H1 (cell line): ENCODE results near the gene PIGK. TPM values are rescaled to one million over a fixed set of nuclear protein-coding genes. Genes with fewer than 3 reads are reported as not detected.

Source experiments
- CTCF ChIA-PET: fragments of 300-600 bp; sonication (Branson Sonifier 250); formaldehyde crosslinking; loops from one replicate; lab custom pipeline; 2021; ENCODE audit not compliant: partially characterized antibody; lab: Charles Lee
- POLR2A ChIA-PET: fragments of 300-600 bp; sonication (Branson Sonifier 250); formaldehyde crosslinking; loops from one replicate; lab custom pipeline; 2021; ENCODE audit warnings: inconsistent platforms; ENCODE audit not compliant: partially characterized antibody; lab: Charles Lee
- DNase-seq, 2 experiments: peaks; one replicate each; pipeline versions ENCODE4 v3.0.0 to v3.0.0-alpha.2; 2010 to 2022; ENCODE audit warnings: low spot score in 2 of 2, low read depth in 1 of 2, mixed read lengths in 1 of 2
- FAIRE-seq: peaks from 2 replicates; lab custom pipeline; 2011; peaks lifted over from hg19 to GRCh38; lab: Jason Lieb, UNC
- H2AFZ ChIP-seq: 2 replicates; pipeline ENCODE4 v1.8.1; 2012; ENCODE audit warnings: low read length, inconsistent platforms
- H2AK5ac ChIP-seq: 2 replicates; pipeline ENCODE4 v1.6.1; 2013; ENCODE audit warnings: low read depth, low read length
- H2BK120ac ChIP-seq: replicated peaks from 2 replicates; pipeline ENCODE3; 2013; ENCODE audit warnings: low read depth, low read length, inconsistent platforms
- H2BK12ac ChIP-seq: 2 replicates; pipeline ENCODE4 v1.6.1; 2013; ENCODE audit warnings: low read depth, low read length
- H2BK15ac ChIP-seq: 2 replicates; pipeline ENCODE4 v1.6.1; 2013; ENCODE audit warnings: low read length
- H2BK20ac ChIP-seq: 2 replicates; pipeline ENCODE4 v1.6.1; 2013; ENCODE audit warnings: low read length
- H2BK5ac ChIP-seq: 2 replicates; pipeline ENCODE4 v1.6.1; 2013; ENCODE audit warnings: low read depth, low read length
- H3K14ac ChIP-seq: 2 replicates; pipeline ENCODE4 v1.6.1; 2013; ENCODE audit warnings: inconsistent platforms; ENCODE audit not compliant: insufficient read length
- H3K18ac ChIP-seq: 2 replicates; pipeline ENCODE4 v1.6.1; 2013; ENCODE audit warnings: low read length; ENCODE audit errors: extremely low read depth
- H3K23ac ChIP-seq: 2 replicates; pipeline ENCODE4 v1.6.1; 2013; ENCODE audit warnings: inconsistent platforms; ENCODE audit not compliant: insufficient read length
- H3K23me2 ChIP-seq: 2 replicates; pipeline ENCODE4 v1.6.1; 2013; ENCODE audit warnings: low read depth, low read length
- H3K27ac ChIP-seq: 2 replicates; pipeline ENCODE4 v1.6.1; 2011; ENCODE audit warnings: low read depth, low read length, inconsistent platforms
- H3K27me3 ChIP-seq, 4 experiments: replicated peaks in 1 of 4; 1 replicate in 1 of 4; 2 replicates in 3 of 4; pipeline versions ENCODE4 v1.6.1 to v1.8.1; 2011 to 2013; ENCODE audit warnings: low read length in 3 of 4, mild to moderate bottlenecking in 3 of 4, inconsistent platforms in 2 of 4, mixed read lengths in 2 of 4, moderate library complexity in 1 of 4; ENCODE audit not compliant: control insufficient read depth in 3 of 4, insufficient read depth in 3 of 4; ENCODE audit errors: extremely low read depth in 1 of 4
- H3K36me3 ChIP-seq, 4 experiments: 2 replicates each; pipeline versions ENCODE4 v1.6.1 to v1.8.1; 2011 to 2013; ENCODE audit warnings: mild to moderate bottlenecking in 4 of 4, low read length in 3 of 4, moderate library complexity in 2 of 4, control low read depth in 1 of 4, inconsistent platforms in 1 of 4; ENCODE audit not compliant: insufficient read depth in 4 of 4, control insufficient read depth in 2 of 4
- H3K4ac ChIP-seq: replicated peaks from 2 replicates; pipeline ENCODE3; 2013; ENCODE audit warnings: low read length, low read depth, mixed read lengths, inconsistent platforms; ENCODE audit not compliant: insufficient read length
- H3K4me1 ChIP-seq, 4 experiments: replicated peaks in 1 of 4; 1 replicate in 1 of 4; 2 replicates in 3 of 4; pipeline versions ENCODE4 v1.6.1 to v1.8.1; 2011 to 2013; ENCODE audit warnings: low read length in 3 of 4, inconsistent platforms in 2 of 4, mixed read lengths in 1 of 4; ENCODE audit not compliant: insufficient read depth in 4 of 4, control insufficient read depth in 3 of 4
- H3K4me2 ChIP-seq, 2 experiments: 2 replicates each; pipeline versions ENCODE4 v1.6.1 to v1.8.1; 2011 to 2013; ENCODE audit warnings: low read depth in 2 of 2, low read length in 2 of 2, control low read depth in 1 of 2, inconsistent platforms in 1 of 2, mild to moderate bottlenecking in 1 of 2; ENCODE audit not compliant: insufficient read depth in 1 of 2
- H3K4me3 ChIP-seq, 4 experiments: fragments of 200-600, 300-600 bp in 1 of 4; sonication (generic), shearing (Covaris generic), sonication (Bioruptor Twin) in 1 of 4; 2 replicates each; pipeline versions ENCODE4 v1.5.1 to v1.8.1; 2011 to 2016; ENCODE audit warnings: low read length in 4 of 4, low read depth in 3 of 4, control low read depth in 2 of 4, inconsistent platforms in 2 of 4, mild to moderate bottlenecking in 2 of 4, mixed read lengths in 1 of 4, moderate library complexity in 1 of 4; ENCODE audit not compliant: insufficient read depth in 2 of 4; ENCODE audit errors: extremely low read depth in 1 of 4
- H3K56ac ChIP-seq: replicated peaks from 2 replicates; pipeline ENCODE3; 2013; ENCODE audit warnings: low read depth, mild to moderate bottlenecking, mixed read lengths, low read length, inconsistent platforms; ENCODE audit not compliant: insufficient read length
- H3K79me1 ChIP-seq: 2 replicates; pipeline ENCODE4 v1.6.1; 2013; ENCODE audit warnings: low read depth, low read length, control low read depth
- H3K79me2 ChIP-seq, 2 experiments: 2 replicates each; pipeline versions ENCODE4 v1.6.1 to v1.8.1; 2012 to 2013; ENCODE audit warnings: low read length in 2 of 2, mild to moderate bottlenecking in 2 of 2, inconsistent platforms in 1 of 2; ENCODE audit not compliant: insufficient read depth in 2 of 2, control insufficient read depth in 1 of 2
- H3K9ac ChIP-seq, 4 experiments: replicated peaks in 1 of 4; 1 replicate in 1 of 4; 2 replicates in 3 of 4; pipeline versions ENCODE4 v1.6.1 to v1.8.1; 2011 to 2013; ENCODE audit warnings: low read depth in 3 of 4, low read length in 3 of 4, control low read depth in 2 of 4, mild to moderate bottlenecking in 2 of 4, moderate library complexity in 2 of 4, inconsistent platforms in 1 of 4; ENCODE audit errors: extremely low read depth in 1 of 4
- H3K9me3 ChIP-seq, 2 experiments: 2 replicates each; pipeline versions ENCODE4 v1.6.1 to v1.8.1; 2012 to 2013; ENCODE audit warnings: mild to moderate bottlenecking in 2 of 2, moderate library complexity in 2 of 2, control low read depth in 1 of 2, inconsistent platforms in 1 of 2, low read depth in 1 of 2, low read length in 1 of 2, mixed read lengths in 1 of 2; ENCODE audit not compliant: insufficient read depth in 2 of 2
- H4K20me1 ChIP-seq, 2 experiments: replicated peaks in 1 of 2; 2 replicates each; pipeline versions ENCODE3 to v1.8.1; 2011 to 2013; ENCODE audit warnings: inconsistent platforms in 2 of 2, low read length in 2 of 2, mild to moderate bottlenecking in 1 of 2; ENCODE audit not compliant: insufficient read depth in 2 of 2, control insufficient read depth in 1 of 2
- H4K5ac ChIP-seq: 2 replicates; pipeline ENCODE4 v1.6.1; 2013; ENCODE audit warnings: low read length, low read depth, mixed read lengths, inconsistent platforms; ENCODE audit not compliant: insufficient read length
- H4K8ac ChIP-seq: 2 replicates; pipeline ENCODE4 v1.8.0; 2013; ENCODE audit warnings: mild to moderate bottlenecking, moderate library complexity, low read length, inconsistent platforms; ENCODE audit not compliant: insufficient read depth; ENCODE audit errors: extremely low read depth
- H4K91ac ChIP-seq: replicated peaks from 2 replicates; pipeline ENCODE3; 2013; ENCODE audit warnings: low read length, mixed read lengths, inconsistent platforms; ENCODE audit not compliant: insufficient read length
- CHD2 ChIP-seq: IDR thresholded peaks from 2 replicates; pipeline ENCODE4 v1.6.1; 2012; ENCODE audit warnings: low read length, improper control_type of control experiment
- CREB1 ChIP-seq: IDR thresholded peaks from 2 replicates; pipeline ENCODE4 v1.6.1; 2012; ENCODE audit warnings: inconsistent platforms
- FOSL1 ChIP-seq: IDR thresholded peaks from 2 replicates; pipeline ENCODE4 v1.6.1; 2011; ENCODE audit warnings: mild to moderate bottlenecking, low read depth, low read length, moderate library complexity; ENCODE audit not compliant: insufficient read depth
- PHF8 ChIP-seq: fragments of 200-600 bp; sonication (generic); conservative IDR thresholded peaks from 2 replicates; pipeline ENCODE4 v1.7.1; 2012; ENCODE audit warnings: low read depth, mild to moderate bottlenecking, inconsistent platforms, low read length, moderate library complexity
- RFX5 ChIP-seq: IDR thresholded peaks from 2 replicates; pipeline ENCODE4 v1.6.1; 2011; ENCODE audit warnings: low read depth, low read length, improper control_type of control experiment, borderline replicate concordance
- SAP30 ChIP-seq: fragments of 300-600 bp; sonication (generic); IDR thresholded peaks from 2 replicates; pipeline ENCODE4 v1.7.1; 2012; ENCODE audit warnings: low read length, moderate library complexity, mild to moderate bottlenecking, inconsistent platforms; ENCODE audit not compliant: insufficient read depth, insufficient replicate concordance
- SUZ12 ChIP-seq: fragments of 200-600 bp; sonication (generic); IDR thresholded peaks from 2 replicates; pipeline ENCODE4 v1.6.1; 2012; ENCODE audit warnings: mild to moderate bottlenecking, inconsistent platforms, low read length, moderate library complexity, mixed read lengths
- TBP ChIP-seq: IDR thresholded peaks from 2 replicates; pipeline ENCODE4 v1.6.1; 2011; ENCODE audit warnings: low read depth, low read length, improper control_type of control experiment
- WGBS, 2 experiments: shearing (Covaris generic) in 1 of 2; methylation state at CpG; one replicate each; pipeline versions ENCODE4 v1.1.6 to v1.1.7; 2013 to 2015; ENCODE audit warnings: low lambda C conversion rate in 2 of 2, mixed read lengths in 2 of 2, inconsistent platforms in 1 of 2, low coverage in 1 of 2, missing lambda C conversion rate in 1 of 2; ENCODE audit not compliant: insufficient replicate concordance in 2 of 2, insufficient coverage in 1 of 2, insufficient read length in 1 of 2; ENCODE audit errors: extremely low coverage in 1 of 2, missing lambda C conversion rate in 1 of 2; 5-methylcytosine and 5-hydroxymethylcytosine counted together
- polyA plus RNA-seq, 7 experiments: library from polyadenylated mRNA; depleted of rRNA in 3 of 7; stranded (reverse) in 5 of 7; unstranded in 2 of 7; fragments of >200 nt in 5 of 7; fragments of 200-250 nt in 2 of 7; gene quantifications; 1 replicate in 5 of 7; 2 replicates in 1 of 7; 4 replicates in 1 of 7; pipeline versions ENCODE4 v1.2.1 to v1.2.3, GENCODE V29; 2011 to 2013; ENCODE audit warnings: missing spikeins in 2 of 7, mixed read lengths in 2 of 7
- total RNA-seq: library from RNA; stranded (reverse); fragmentation: NEBNext Ultra II Directional; extraction: Animal tissue kit (Norgen Biotek cat#: 25700); gene quantifications from 2 replicates; pipeline ENCODE4 v1.2.1, GENCODE V29; 2021
- TF ChIP-seq, protein P1 (sequence below): IDR thresholded peaks from 2 replicates; pipeline ENCODE4 v1.6.1; 2012; ENCODE audit warnings: low read length, inconsistent platforms
- TF ChIP-seq, protein P2 (sequence below), 3 experiments: IDR thresholded peaks; 1 replicate in 2 of 3; 2 replicates in 1 of 3; pipeline versions ENCODE4 v1.5.1 to v1.6.1; 2011; ENCODE audit warnings: low read length in 3 of 3, mild to moderate bottlenecking in 3 of 3, inconsistent platforms in 2 of 3, low read depth in 1 of 3, moderate library complexity in 1 of 3; ENCODE audit not compliant: insufficient read depth in 1 of 3; ENCODE audit errors: control extremely low read depth in 1 of 3

The PIGK gene
- total and polyA plus RNA-seq, 2 of the 8 experiments (the other 6 are each of a cell fraction or from before 2014, with no cell fraction given): 5.6 to 23.2 TPM

DNA sequence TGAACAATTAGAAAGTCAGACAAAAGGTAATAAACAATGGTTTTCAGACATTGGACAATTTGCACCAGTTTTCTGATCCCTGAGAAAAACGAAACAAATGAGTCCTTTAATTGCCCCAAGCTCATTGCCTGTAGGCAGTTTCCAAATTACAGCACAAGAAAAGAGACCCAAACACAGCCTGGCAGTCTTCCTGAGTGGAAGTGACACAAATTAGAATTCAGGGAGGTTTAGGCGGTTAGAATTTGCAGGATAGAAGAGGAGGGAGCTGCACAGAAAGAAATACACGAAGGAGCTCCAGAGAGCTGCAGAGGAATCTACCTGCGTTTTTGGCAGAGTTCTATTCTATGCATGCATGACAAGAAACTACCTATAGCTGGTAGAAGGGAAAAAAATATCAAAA is 115.7 kb downstream of the PIGK start:
- ChIA-PET CTCF (interaction anchor here (1.6 kb wide), 1 partner anchor 16 kb away, joined by 5 read pairs; no protein-coding TSS in a partner anchor), POLR2A (no interaction called here)
- H3K9ac ChIP-seq: no peak overlapping the region
- H3K23ac ChIP-seq: no peak overlapping the region
- 88% methylated on average over 4 of the region's 4 CpGs; no CpG with 5 or more reads in 1 of the 2 experiments for WGBS, 2 experiments
- no peak overlapping the region for H2BK12ac ChIP-seq
- H3K4me1 ChIP-seq: no peaks in the 10 kb centered on the region
- H4K91ac ChIP-seq: no peak overlapping the region
- H3K56ac ChIP-seq: no peak overlapping the region
- no peak overlapping the region for H2BK15ac ChIP-seq
- H3K79me1 ChIP-seq: no peaks in the 10 kb centered on the region; the same call in 1 of the 2 replicates
- H3K4me2 ChIP-seq: no peak overlapping the region
- H3K27ac ChIP-seq: no peak overlapping the region
- no peak overlapping the region for H3K4me3 ChIP-seq
- H3K36me3 ChIP-seq: no peaks in the 10 kb centered on the region
- no peak for FAIRE-seq
- H4K5ac ChIP-seq: no peak overlapping the region
- H3K27me3 ChIP-seq: no peaks in the 10 kb centered on the region
- no peak overlapping the region for H3K4ac ChIP-seq
- no peak overlapping the region for H2AFZ ChIP-seq
- no peak for DNase-seq
- no peak overlapping the region for H3K14ac ChIP-seq
- H3K18ac ChIP-seq: no peak overlapping the region
- no peak overlapping the region for H2BK5ac ChIP-seq
- H4K20me1 ChIP-seq: no peaks in the 10 kb centered on the region
- no peaks in the 10 kb centered on the region for H3K79me2 ChIP-seq
- H2AK5ac ChIP-seq: no peak overlapping the region
- no peak overlapping the region for H4K8ac ChIP-seq
- H3K23me2 ChIP-seq: no peaks in the 10 kb centered on the region
- no peak overlapping the region for H2BK20ac ChIP-seq
- no peaks in the 10 kb centered on the region for H3K9me3 ChIP-seq
- H2BK120ac ChIP-seq: no peak overlapping the region
- TF ChIP-seq RFX5: no peak
- no peak for TF ChIP-seq FOSL1
- TF ChIP-seq SAP30: no peak
- TF ChIP-seq SUZ12: no peak
- TF ChIP-seq, protein P1, sequence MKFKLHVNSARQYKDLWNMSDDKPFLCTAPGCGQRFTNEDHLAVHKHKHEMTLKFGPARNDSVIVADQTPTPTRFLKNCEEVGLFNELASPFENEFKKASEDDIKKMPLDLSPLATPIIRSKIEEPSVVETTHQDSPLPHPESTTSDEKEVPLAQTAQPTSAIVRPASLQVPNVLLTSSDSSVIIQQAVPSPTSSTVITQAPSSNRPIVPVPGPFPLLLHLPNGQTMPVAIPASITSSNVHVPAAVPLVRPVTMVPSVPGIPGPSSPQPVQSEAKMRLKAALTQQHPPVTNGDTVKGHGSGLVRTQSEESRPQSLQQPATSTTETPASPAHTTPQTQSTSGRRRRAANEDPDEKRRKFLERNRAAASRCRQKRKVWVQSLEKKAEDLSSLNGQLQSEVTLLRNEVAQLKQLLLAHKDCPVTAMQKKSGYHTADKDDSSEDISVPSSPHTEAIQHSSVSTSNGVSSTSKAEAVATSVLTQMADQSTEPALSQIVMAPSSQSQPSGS: no peak
- TF ChIP-seq CHD2: no peak
- TF ChIP-seq PHF8: no peak
- no peak for TF ChIP-seq TBP
- TF ChIP-seq CREB1: no peak
- TF ChIP-seq, protein P2, sequence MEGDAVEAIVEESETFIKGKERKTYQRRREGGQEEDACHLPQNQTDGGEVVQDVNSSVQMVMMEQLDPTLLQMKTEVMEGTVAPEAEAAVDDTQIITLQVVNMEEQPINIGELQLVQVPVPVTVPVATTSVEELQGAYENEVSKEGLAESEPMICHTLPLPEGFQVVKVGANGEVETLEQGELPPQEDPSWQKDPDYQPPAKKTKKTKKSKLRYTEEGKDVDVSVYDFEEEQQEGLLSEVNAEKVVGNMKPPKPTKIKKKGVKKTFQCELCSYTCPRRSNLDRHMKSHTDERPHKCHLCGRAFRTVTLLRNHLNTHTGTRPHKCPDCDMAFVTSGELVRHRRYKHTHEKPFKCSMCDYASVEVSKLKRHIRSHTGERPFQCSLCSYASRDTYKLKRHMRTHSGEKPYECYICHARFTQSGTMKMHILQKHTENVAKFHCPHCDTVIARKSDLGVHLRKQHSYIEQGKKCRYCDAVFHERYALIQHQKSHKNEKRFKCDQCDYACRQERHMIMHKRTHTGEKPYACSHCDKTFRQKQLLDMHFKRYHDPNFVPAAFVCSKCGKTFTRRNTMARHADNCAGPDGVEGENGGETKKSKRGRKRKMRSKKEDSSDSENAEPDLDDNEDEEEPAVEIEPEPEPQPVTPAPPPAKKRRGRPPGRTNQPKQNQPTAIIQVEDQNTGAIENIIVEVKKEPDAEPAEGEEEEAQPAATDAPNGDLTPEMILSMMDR (IDR thresholded peaks at IDR 0.05; ENCODE audit: control extremely low read depth in 1 of 3, insufficient read depth in 1 of 3, low read depth in 1 of 3, low read length in 3 of 3): no peak
